ENCODE data around the gene MGMT. TPM values are rescaled to one million over a fixed set of nuclear protein-coding genes. Genes with fewer than 3 reads are reported as not detected.

MGMT gene
- total RNA-seq, 4 donors from 2014 or later = 16.5 to 37.5 (median 32.1) TPM

DNA sequence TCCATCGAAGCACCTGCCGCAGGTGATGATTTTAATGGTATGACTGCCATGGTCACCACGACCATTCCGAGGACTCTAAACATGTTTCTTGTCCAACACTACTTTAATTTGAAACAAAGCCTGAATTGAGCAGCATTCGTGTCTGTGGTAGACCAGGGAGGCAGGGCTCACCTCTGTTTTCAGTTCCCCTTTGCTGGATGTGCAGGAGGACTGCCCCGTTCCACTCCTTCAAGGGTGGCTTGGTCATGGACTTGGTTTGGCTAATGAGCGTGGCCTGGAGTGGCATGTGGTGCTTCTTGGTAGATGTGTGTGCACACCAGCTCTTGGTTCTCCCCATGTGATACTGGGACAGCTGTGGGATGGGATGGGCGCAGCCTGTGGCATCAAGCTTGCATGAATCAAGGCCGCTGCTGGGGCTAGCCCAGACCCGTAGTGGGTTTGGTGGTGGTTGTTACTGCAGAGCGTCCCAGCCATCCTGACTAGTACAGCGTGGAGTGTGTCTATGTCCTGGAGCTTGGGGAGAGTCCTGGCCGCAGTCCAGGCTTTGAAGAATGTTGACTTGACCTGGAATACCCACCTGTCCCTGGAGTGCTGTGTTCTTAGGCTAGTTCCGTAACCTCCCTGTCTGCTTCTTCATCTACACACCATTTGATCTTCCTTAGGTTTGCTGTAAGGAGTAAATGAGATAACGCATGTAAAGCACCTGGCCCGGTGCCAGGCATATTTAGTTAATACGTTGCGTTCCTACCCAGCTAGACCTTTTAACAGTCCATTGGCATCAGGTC is 34.8 kb downstream of the MGMT start:
- ATAC-seq = no peak
- TF ChIP-seq, protein P1, sequence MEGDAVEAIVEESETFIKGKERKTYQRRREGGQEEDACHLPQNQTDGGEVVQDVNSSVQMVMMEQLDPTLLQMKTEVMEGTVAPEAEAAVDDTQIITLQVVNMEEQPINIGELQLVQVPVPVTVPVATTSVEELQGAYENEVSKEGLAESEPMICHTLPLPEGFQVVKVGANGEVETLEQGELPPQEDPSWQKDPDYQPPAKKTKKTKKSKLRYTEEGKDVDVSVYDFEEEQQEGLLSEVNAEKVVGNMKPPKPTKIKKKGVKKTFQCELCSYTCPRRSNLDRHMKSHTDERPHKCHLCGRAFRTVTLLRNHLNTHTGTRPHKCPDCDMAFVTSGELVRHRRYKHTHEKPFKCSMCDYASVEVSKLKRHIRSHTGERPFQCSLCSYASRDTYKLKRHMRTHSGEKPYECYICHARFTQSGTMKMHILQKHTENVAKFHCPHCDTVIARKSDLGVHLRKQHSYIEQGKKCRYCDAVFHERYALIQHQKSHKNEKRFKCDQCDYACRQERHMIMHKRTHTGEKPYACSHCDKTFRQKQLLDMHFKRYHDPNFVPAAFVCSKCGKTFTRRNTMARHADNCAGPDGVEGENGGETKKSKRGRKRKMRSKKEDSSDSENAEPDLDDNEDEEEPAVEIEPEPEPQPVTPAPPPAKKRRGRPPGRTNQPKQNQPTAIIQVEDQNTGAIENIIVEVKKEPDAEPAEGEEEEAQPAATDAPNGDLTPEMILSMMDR (IDR thresholded peaks at IDR 0.05) = no peak
- TF ChIP-seq POLR2AphosphoS5 (IDR thresholded peaks at IDR 0.05) = no peak
- TF ChIP-seq EP300 (IDR thresholded peaks at IDR 0.05) = no peak
- no peak for TF ChIP-seq POLR2A (IDR thresholded peaks at IDR 0.05)
- 79 to 83% methylated on average over 6 to 10 of the region's 18 CpGs for WGBS, 2 donors (ENCODE audit: low coverage in 1 of 2)
- Histone ChIP-seq H3K4me3 (no peak overlapping the region), H3K9me3 (no peaks in the 10 kb centered on the region), H3K36me3 (peaks cover 0 to 9% of the 10 kb centered on the region in 2 donors), H3K27me3 (no peaks in the 10 kb centered on the region), H3K27ac (no peak overlapping the region), H3K4me1 (peaks cover 0 to 3% (median 0%) of the 10 kb centered on the region in 3 donors)

GRCh38 chr10:129502448-129502847 is 35.4 kb downstream of the MGMT start:
- no peak for ATAC-seq
- H3K4me3 ChIP-seq = no peak overlapping the region
- no peaks in the 10 kb centered on the region for H3K27me3 ChIP-seq
- H3K36me3 ChIP-seq = peaks cover 0 to 5% of the 10 kb centered on the region in 2 donors
- TF ChIP-seq, protein P1 (IDR thresholded peaks at IDR 0.05) = no peak
- TF ChIP-seq POLR2A (IDR thresholded peaks at IDR 0.05) (no peak), EP300 (IDR thresholded peaks at IDR 0.05) (no peak), POLR2AphosphoS5 (IDR thresholded peaks at IDR 0.05) (no peak)
- WGBS, 2 donors (ENCODE audit: low coverage in 1 of 2) = 85 to 100% methylated on average over 1 to 5 of the region's 5 CpGs
- no peaks in the 10 kb centered on the region for H3K9me3 ChIP-seq
- H3K4me1 ChIP-seq = peaks cover 0 to 9% (median 0%) of the 10 kb centered on the region in 3 donors
- no peak overlapping the region for H3K27ac ChIP-seq

DNA sequence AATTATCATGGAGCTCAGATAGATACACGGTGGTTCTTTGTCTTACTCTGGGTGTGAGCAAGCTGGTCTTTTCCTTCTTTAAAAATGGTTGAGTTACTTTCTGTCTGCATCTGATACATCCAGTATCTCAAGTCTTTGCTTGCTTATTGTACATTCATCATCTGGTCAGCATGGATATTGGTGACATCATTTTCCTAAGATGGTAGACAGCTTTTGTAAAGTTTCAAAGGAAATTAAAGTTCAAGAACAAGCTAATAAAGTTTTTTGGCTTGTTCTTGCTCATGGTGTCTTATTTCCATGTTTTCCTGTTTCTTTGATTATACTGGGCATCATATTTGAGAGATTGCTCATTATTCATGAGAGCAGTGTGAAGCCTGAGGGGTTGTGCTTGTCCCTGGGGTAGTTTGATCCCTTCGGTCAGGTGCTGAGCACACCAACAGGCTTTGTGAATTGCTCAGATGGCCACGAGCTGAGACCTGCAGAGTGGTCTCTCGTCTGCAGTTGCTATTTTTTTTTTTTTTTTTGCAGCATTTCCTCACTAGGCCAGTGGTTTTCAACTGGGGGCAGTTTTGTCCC is 38.5 kb downstream of the MGMT start:
- ATAC-seq = no peak
- TF ChIP-seq, protein P1 (IDR thresholded peaks at IDR 0.05) = no peak
- TF ChIP-seq POLR2AphosphoS5 (IDR thresholded peaks at IDR 0.05) (no peak), POLR2A (IDR thresholded peaks at IDR 0.05) (no peak), EP300 (IDR thresholded peaks at IDR 0.05) (no peak)
- Histone ChIP-seq H3K36me3 (peaks cover 0 to 4% of the 10 kb centered on the region in 2 donors), H3K4me1 (peaks cover 0 to 17% (median 0%) of the 10 kb centered on the region in 3 donors), H3K27me3 (no peaks in the 10 kb centered on the region), H3K4me3 (no peak overlapping the region), H3K27ac (no peak overlapping the region), H3K9me3 (no peaks in the 10 kb centered on the region)
- WGBS, 2 donors (ENCODE audit: low coverage in 1 of 2) = 56 to 68% methylated on average over 4 of the region's 4 CpGs

DNA sequence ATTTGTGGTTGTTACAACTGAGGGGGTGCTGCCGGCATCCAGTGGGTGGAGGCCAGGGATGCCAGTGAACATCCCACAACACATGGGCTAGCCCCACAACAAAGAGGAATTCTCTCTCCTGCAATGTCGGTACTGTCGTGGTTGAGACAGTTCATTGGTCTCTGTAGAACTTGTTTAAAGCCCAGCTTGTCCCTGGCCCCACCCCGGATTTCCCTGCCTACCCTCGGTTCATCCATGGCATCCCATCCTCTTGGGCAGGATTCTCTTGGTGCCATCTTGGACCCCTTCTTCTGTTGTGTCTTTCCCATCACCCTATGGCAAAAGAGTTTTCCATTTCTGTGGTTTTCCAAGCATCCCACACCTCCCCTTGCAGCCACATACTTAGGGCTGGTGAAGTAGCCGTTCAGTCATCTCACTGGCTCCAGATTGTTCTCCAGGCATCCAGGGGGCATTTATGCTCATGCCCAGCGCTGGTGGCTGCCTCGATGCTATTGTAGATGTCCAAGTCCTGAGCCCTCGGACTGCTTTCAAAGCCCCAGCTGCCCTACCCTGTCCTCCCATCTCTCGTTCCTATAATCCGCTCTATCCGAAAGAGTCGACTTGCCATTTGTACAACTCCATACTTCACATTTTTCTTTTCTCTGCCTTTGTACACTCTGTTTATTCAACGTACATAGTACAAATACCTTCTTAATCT is 39.2 kb downstream of the MGMT start:
- peaks cover 0 to 17% (median 0%) of the 10 kb centered on the region in 3 donors for H3K4me1 ChIP-seq
- H3K27me3 ChIP-seq = no peaks in the 10 kb centered on the region
- H3K36me3 ChIP-seq = peaks cover 0 to 4% of the 10 kb centered on the region in 2 donors
- WGBS, 2 donors (ENCODE audit: low coverage in 1 of 2) = 67 to 74% methylated on average over 9 to 11 of the region's 14 CpGs
- H3K27ac ChIP-seq = no peak overlapping the region
- H3K4me3 ChIP-seq = no peak overlapping the region
- no peaks in the 10 kb centered on the region for H3K9me3 ChIP-seq
- no peak for ATAC-seq
- TF ChIP-seq, protein P1 (IDR thresholded peaks at IDR 0.05) = no peak
